ENCODE measurements around the gene VPS25.
"Not testable (repeated sequence)": the region's sequence is repeated elsewhere in the genome, so short reads cannot be mapped to it uniquely, and the experiment has no call there.

VPS25 gene

GRCh38 chr17:42773290-42774035, at the start of gene VPS25:
Gene VPS25 (plus strand): TSS chr17:42773449. CDS start chr17:42773476, 27 bp downstream.
- TF ChIP-seq CTCF (IDR thresholded peaks at IDR 0.05; ENCODE audit: low read length, missing control alignments) = peak; percentile 15
- peak; percentile 88 for DNase-seq (ENCODE audit: low read depth)
- peak within 1 kb of the TSS; percentile 95 for H3K4me3 ChIP-seq (replicated peaks; ENCODE audit: low read depth, low read length)

DNA sequence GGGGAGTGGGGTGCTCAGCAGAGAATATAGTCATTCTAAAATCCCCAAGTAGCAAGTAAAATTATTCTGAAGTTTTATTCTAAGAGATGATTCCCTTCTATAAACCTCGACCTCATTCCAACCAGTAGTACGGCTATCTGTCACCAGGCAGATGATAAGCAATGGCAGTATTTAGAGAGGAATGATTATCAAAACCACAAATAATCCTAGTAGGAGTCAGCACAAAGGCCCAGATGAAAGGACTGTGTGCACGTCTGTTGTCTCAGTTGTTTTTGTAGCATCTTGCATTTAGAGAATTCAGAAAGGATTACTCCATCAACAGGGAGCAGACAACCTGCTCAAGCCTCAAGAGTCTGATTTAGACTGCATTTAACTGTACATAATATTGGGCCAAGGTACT, 49.6 kb upstream of the VPS25 start:
- TF ChIP-seq CTCF (IDR thresholded peaks at IDR 0.05; ENCODE audit: low read length, missing control alignments) = no peak
- no peak for DNase-seq (ENCODE audit: low read depth)
- no peak overlapping the region for H3K4me3 ChIP-seq (replicated peaks; ENCODE audit: low read depth, low read length)

- H3K4me3 ChIP-seq (replicated peaks; ENCODE audit: low read depth, low read length) = no peak overlapping the region
- DNase-seq (ENCODE audit: low read depth) = no peak
- no peak for TF ChIP-seq CTCF (IDR thresholded peaks at IDR 0.05; ENCODE audit: low read length, missing control alignments)
Measured at GRCh38 chr17:42725143-42725542, 48.1 kb upstream of the VPS25 start.

DNA sequence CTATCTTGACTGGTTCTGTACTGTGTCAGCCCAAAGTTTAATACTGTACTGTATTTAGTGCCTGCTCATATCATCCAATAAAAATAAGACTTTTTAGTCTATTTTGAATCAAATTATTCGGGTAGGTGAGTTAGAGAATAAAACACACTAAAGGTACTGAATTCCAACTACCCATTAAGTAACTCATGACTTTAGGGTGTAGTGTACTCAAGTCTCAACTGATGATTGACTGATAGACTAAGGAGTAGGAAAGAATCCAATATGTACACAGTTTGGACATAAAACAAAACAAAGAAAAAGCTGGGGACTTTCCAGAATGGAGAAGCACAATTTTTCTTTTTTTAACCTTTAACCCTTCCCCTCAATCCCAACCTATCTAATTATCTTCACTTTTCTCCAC, 32.5 kb upstream of the VPS25 start:
- no peak for TF ChIP-seq CTCF (IDR thresholded peaks at IDR 0.05; ENCODE audit: low read length, missing control alignments)
- no peak for DNase-seq (ENCODE audit: low read depth)
- H3K4me3 ChIP-seq (replicated peaks; ENCODE audit: low read depth, low read length) = no peak overlapping the region

- not testable (repeated sequence) for H3K4me3 ChIP-seq (replicated peaks; ENCODE audit: low read depth, low read length); DNase-seq (ENCODE audit: low read depth)
Measured at GRCh38 chr17:42742916-42743315, 30.3 kb upstream of the VPS25 start.

GRCh38 chr17:42743595-42744282, 29.5 kb upstream of the VPS25 start:
- TF ChIP-seq CTCF (IDR thresholded peaks at IDR 0.05; ENCODE audit: low read length, missing control alignments) = peak; percentile 31
- DNase-seq (ENCODE audit: low read depth) = peak; percentile 33
- peak overlapping the region; percentile 75 for H3K4me3 ChIP-seq (replicated peaks; ENCODE audit: low read depth, low read length)

GRCh38 chr17:42744283-42744805, 28.9 kb upstream of the VPS25 start:
- peak; percentile 44 for DNase-seq (ENCODE audit: low read depth)
- no peak for TF ChIP-seq CTCF (IDR thresholded peaks at IDR 0.05; ENCODE audit: low read length, missing control alignments)
- H3K4me3 ChIP-seq (replicated peaks; ENCODE audit: low read depth, low read length) = peak overlapping the region; percentile 75

Measured in fibroblast of pulmonary artery (primary cell).